HepG2 (cell line): Measurements from ENCODE around the gene CBFA2T2. TPM values are rescaled to one million over a fixed set of nuclear protein-coding genes. Genes with fewer than 3 reads are reported as not detected.

Experiments
- BRD4 ChIP-seq: sonication (generic); formaldehyde crosslinking; IDR thresholded peaks from 2 replicates; pipeline ENCODE4 v1.4.0; 2020; ENCODE audit warnings: missing genetic modification reagents
- FIP1L1 ChIP-seq: fragments of 200-400 bp; formaldehyde crosslinking; IDR thresholded peaks from 2 replicates; pipeline ENCODE4 v1.6.1; 2018; ENCODE audit warnings: low read depth, mild to moderate bottlenecking, low read length, moderate library complexity, borderline replicate concordance; ENCODE audit not compliant: insufficient read depth
- NCOA2 ChIP-seq: sonication (generic); formaldehyde crosslinking; IDR thresholded peaks from 2 replicates; pipeline ENCODE4 v1.8.0; 2022; ENCODE audit warnings: inconsistent platforms
- RAD51 ChIP-seq: fragments of 450-650 bp; IDR thresholded peaks from 2 replicates; pipeline ENCODE4 v1.6.1; 2016; ENCODE audit warnings: borderline replicate concordance
- RARG ChIP-seq: sonication (generic); formaldehyde crosslinking; IDR thresholded peaks from 2 replicates; pipeline ENCODE4 v1.4.0; 2020; ENCODE audit warnings: low read depth, mild to moderate bottlenecking, missing genetic modification reagents
- SMARCC2 ChIP-seq: fragments of 450-650 bp; IDR thresholded peaks from 2 replicates; pipeline ENCODE4 v1.6.1; 2017; ENCODE audit warnings: antibody characterized with exemption, mild to moderate bottlenecking
- TBX2 ChIP-seq: sonication (generic); formaldehyde crosslinking; IDR thresholded peaks from 2 replicates; pipeline ENCODE4 v1.5.0; 2020; ENCODE audit warnings: missing genetic modification reagents, mild to moderate bottlenecking, borderline replicate concordance
- U2AF2 ChIP-seq: fragments of 200-400 bp; formaldehyde crosslinking; IDR thresholded peaks from 2 replicates; pipeline ENCODE4 v1.6.1; 2017; ENCODE audit warnings: low read depth, mild to moderate bottlenecking, low read length
- ZMYM3 ChIP-seq: sonication (generic); formaldehyde crosslinking; IDR thresholded peaks from 2 replicates; pipeline ENCODE4 v1.5.1; 2020; ENCODE audit warnings: mild to moderate bottlenecking, missing genetic modification reagents
- ZNF101 ChIP-seq: sonication (generic); formaldehyde crosslinking; IDR thresholded peaks from 2 replicates; pipeline ENCODE4 v1.4.0; 2020; ENCODE audit warnings: mild to moderate bottlenecking, low read depth, missing genetic modification reagents, borderline replicate concordance
- ZNF224 ChIP-seq: sonication (generic); formaldehyde crosslinking; IDR thresholded peaks from 2 replicates; pipeline ENCODE4 v1.5.0; 2020; ENCODE audit warnings: mild to moderate bottlenecking, missing genetic modification reagents
- ZNF280B ChIP-seq: sonication (generic); formaldehyde crosslinking; IDR thresholded peaks from 2 replicates; pipeline ENCODE4 v1.5.0; 2020; ENCODE audit warnings: missing genetic modification reagents, mild to moderate bottlenecking, borderline replicate concordance
- ZNF530 ChIP-seq: sonication (generic); formaldehyde crosslinking; IDR thresholded peaks from 2 replicates; pipeline ENCODE4 v1.5.0; 2020; ENCODE audit warnings: low read depth, mild to moderate bottlenecking, missing genetic modification reagents
- ZNF576 ChIP-seq: sonication (generic); formaldehyde crosslinking; IDR thresholded peaks from 2 replicates; pipeline ENCODE4 v1.4.0; 2020; ENCODE audit warnings: mild to moderate bottlenecking, missing genetic modification reagents
- ZNF746 ChIP-seq: sonication (generic); formaldehyde crosslinking; IDR thresholded peaks from 2 replicates; pipeline ENCODE4 v1.8.0; 2022; ENCODE audit warnings: mild to moderate bottlenecking, missing genetic modification reagents
- polyA plus RNA-seq, 8 experiments: library from polyadenylated mRNA; depleted of rRNA in 3 of 8; stranded (reverse) in 7 of 8; unstranded in 1 of 8; fragments of >200 nt; fragmentation: Illumina TruSeq in 4 of 8; extraction: Trizol in 4 of 8; gene quantifications; 2 replicates each; pipeline versions ENCODE4 v1.2.1 to v1.2.3, GENCODE V29; 2011 to 2016; ENCODE audit warnings: low read depth in 4 of 8, missing spikeins in 1 of 8, mixed read lengths in 1 of 8; ENCODE audit not compliant: insufficient read depth in 1 of 8
- total RNA-seq, 5 experiments: library from RNA; depleted of rRNA; stranded (reverse); fragments of >200 nt; fragmentation: Illumina TruSeq; extraction: Trizol; gene quantifications; 2 replicates each; pipeline ENCODE4 v1.2.3, GENCODE V29; 2016; ENCODE audit warnings: low read depth in 1 of 5
- TF ChIP-seq, protein P1 (sequence below): sonication (generic); formaldehyde crosslinking; IDR thresholded peaks from 2 replicates; pipeline ENCODE4 v1.4.0; 2020; ENCODE audit warnings: mild to moderate bottlenecking, missing genetic modification reagents
- TF ChIP-seq, protein P2 (sequence below): sonication (generic); formaldehyde crosslinking; IDR thresholded peaks from 2 replicates; pipeline ENCODE4 v1.4.0; 2020; ENCODE audit warnings: missing genetic modification reagents
- TF ChIP-seq, protein P3 (sequence below): sonication (generic); formaldehyde crosslinking; IDR thresholded peaks from 2 replicates; pipeline ENCODE4 v1.5.0; 2020; ENCODE audit warnings: mild to moderate bottlenecking, missing genetic modification reagents, borderline replicate concordance

CBFA2T2 gene
- total and polyA plus RNA-seq, 2 of the 13 experiments (the other 11 are each of a cell fraction or from before 2014, with no cell fraction given): 6.3 to 21.2 TPM

DNA sequence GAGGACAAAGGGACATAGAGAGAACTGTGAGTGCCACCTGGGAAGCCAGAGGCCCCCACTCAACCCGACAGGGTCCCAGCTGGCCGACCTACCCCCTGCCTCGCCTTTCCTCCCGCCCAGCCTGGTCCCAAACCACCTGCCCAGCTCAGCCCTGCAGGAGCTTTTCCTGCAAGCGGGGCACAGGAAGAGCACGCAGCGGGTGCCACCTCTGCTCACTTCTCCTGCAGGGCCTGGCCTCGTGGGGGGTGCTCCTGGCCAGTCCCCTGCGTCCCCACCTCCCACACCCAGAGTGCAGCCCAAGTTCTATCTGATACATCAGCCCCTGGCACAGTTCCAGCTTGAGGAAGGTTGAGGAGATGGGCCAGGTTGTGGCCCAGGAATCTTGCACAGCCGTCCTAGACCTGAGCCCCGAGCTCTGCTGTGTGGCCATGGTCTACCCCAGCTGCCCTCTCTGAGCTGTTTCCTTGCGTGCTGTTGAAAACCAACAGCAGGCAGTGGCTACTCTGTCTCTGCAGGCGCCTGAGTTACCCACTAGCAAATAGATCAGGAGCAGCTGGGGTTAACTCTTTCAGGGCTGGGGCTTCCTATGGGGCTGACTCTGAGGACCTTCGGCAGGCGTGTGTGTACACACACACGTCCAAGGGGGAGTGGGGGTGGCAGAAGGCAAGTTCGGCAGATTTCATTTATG, 182.7 kb downstream of the CBFA2T2 start (continued):
- TF ChIP-seq ZNF280B (CRISPR knock-in tag): peak; percentile 73; the same call in 1 of the 2 replicates
- no peak for TF ChIP-seq ZNF101 (CRISPR knock-in tag)
- no peak for TF ChIP-seq NCOA2 (CRISPR knock-in tag)
- TF ChIP-seq FIP1L1: 0 out of 2 replicates have a peak, but pooled peaks have one; percentile 17
- 0 out of 2 replicates have a peak, but pooled peaks have one; percentile 21 for TF ChIP-seq ZNF746 (CRISPR knock-in tag)
- peak; percentile 38; the same call in 1 of the 2 replicates for TF ChIP-seq ZNF224 (CRISPR knock-in tag)
- TF ChIP-seq ZMYM3 (CRISPR knock-in tag): peak; percentile 96
- no peak for TF ChIP-seq SMARCC2
- no peak for TF ChIP-seq RAD51
- TF ChIP-seq, protein P1, sequence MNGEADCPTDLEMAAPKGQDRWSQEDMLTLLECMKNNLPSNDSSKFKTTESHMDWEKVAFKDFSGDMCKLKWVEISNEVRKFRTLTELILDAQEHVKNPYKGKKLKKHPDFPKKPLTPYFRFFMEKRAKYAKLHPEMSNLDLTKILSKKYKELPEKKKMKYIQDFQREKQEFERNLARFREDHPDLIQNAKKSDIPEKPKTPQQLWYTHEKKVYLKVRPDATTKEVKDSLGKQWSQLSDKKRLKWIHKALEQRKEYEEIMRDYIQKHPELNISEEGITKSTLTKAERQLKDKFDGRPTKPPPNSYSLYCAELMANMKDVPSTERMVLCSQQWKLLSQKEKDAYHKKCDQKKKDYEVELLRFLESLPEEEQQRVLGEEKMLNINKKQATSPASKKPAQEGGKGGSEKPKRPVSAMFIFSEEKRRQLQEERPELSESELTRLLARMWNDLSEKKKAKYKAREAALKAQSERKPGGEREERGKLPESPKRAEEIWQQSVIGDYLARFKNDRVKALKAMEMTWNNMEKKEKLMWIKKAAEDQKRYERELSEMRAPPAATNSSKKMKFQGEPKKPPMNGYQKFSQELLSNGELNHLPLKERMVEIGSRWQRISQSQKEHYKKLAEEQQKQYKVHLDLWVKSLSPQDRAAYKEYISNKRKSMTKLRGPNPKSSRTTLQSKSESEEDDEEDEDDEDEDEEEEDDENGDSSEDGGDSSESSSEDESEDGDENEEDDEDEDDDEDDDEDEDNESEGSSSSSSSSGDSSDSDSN (CRISPR knock-in tag): no peak
- TF ChIP-seq RARG (CRISPR knock-in tag): 0 out of 2 replicates have a peak, but pooled peaks have one; percentile 17
- no peak for TF ChIP-seq U2AF2
- TF ChIP-seq BRD4 (CRISPR knock-in tag): no peak
- 0 out of 2 replicates have a peak, but pooled peaks have one; percentile 5 for TF ChIP-seq ZNF530
- no peak; the same call in none of the 2 replicates for TF ChIP-seq TBX2 (CRISPR knock-in tag)
- TF ChIP-seq, protein P2, sequence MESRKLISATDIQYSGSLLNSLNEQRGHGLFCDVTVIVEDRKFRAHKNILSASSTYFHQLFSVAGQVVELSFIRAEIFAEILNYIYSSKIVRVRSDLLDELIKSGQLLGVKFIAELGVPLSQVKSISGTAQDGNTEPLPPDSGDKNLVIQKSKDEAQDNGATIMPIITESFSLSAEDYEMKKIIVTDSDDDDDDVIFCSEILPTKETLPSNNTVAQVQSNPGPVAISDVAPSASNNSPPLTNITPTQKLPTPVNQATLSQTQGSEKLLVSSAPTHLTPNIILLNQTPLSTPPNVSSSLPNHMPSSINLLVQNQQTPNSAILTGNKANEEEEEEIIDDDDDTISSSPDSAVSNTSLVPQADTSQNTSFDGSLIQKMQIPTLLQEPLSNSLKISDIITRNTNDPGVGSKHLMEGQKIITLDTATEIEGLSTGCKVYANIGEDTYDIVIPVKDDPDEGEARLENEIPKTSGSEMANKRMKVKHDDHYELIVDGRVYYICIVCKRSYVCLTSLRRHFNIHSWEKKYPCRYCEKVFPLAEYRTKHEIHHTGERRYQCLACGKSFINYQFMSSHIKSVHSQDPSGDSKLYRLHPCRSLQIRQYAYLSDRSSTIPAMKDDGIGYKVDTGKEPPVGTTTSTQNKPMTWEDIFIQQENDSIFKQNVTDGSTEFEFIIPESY (CRISPR knock-in tag): no peak; the same call in 1 of the 2 replicates
- TF ChIP-seq ZNF576: no peak
- TF ChIP-seq, protein P3, sequence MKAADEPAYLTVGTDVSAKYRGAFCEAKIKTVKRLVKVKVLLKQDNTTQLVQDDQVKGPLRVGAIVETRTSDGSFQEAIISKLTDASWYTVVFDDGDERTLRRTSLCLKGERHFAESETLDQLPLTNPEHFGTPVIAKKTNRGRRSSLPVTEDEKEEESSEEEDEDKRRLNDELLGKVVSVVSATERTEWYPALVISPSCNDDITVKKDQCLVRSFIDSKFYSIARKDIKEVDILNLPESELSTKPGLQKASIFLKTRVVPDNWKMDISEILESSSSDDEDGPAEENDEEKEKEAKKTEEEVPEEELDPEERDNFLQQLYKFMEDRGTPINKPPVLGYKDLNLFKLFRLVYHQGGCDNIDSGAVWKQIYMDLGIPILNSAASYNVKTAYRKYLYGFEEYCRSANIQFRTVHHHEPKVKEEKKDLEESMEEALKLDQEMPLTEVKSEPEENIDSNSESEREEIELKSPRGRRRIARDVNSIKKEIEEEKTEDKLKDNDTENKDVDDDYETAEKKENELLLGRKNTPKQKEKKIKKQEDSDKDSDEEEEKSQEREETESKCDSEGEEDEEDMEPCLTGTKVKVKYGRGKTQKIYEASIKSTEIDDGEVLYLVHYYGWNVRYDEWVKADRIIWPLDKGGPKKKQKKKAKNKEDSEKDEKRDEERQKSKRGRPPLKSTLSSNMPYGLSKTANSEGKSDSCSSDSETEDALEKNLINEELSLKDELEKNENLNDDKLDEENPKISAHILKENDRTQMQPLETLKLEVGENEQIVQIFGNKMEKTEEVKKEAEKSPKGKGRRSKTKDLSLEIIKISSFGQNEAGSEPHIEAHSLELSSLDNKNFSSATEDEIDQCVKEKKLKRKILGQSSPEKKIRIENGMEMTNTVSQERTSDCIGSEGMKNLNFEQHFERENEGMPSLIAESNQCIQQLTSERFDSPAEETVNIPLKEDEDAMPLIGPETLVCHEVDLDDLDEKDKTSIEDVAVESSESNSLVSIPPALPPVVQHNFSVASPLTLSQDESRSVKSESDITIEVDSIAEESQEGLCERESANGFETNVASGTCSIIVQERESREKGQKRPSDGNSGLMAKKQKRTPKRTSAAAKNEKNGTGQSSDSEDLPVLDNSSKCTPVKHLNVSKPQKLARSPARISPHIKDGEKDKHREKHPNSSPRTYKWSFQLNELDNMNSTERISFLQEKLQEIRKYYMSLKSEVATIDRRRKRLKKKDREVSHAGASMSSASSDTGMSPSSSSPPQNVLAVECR: peak; percentile 4; the same call in 1 of the 2 replicates
